ENCODE results near the gene IGIP. TPM values are rescaled to one million over a fixed set of nuclear protein-coding genes. Genes with fewer than 3 reads are reported as not detected.
A peak's percentile ranks its signal among the peaks of the same experiment; 100 is the strongest.

Gene IGIP
- 2.0 and 3.4 TPM in 2 replicates for total RNA-seq

DNA sequence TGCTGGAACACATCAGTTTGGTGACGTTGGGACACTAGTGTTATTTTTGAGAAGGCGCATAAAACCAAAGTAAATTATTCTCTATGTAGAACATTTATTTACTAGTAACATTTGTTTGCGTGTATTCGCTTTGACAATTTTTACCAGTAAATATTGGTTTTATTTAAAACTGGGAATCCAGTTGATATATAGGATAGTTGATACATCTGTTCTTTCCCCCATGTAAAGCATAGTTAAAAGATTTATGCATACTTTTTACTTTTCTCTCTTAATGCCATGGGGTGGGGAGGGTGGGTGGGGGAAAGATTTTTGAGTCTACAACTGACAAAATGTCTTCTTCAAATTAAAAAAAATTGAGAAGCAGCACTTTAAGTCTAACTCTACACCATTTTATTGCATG is at the start of gene IGIP:
IGIP (plus strand) TSS at position 301 of the 400 bp plus-strand sequence. CDS start 2,540 bp downstream, outside the sequence.
- DNase-seq (ENCODE audit: low read depth in 2 of 2): no peak

DNA sequence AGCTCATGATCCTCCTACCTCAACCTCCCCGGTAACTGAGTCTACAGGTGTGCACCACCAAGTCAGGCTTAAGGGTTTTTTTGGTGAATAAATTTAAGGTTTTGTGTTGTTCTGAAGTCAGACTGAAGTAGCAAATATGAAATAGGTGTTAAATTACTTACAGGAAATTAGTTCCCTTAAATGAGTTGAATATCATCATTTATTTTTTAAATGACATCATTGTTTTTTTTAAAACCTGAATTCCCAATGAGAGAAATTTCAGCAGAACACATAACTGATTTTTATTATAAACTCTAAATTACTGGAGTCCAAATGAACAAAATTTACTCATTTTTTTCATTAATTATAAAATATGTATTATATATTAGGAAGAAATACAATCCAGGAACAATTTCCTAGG is 49.6 kb upstream of the IGIP start:
- DNase-seq (ENCODE audit: low read depth in 2 of 2): no peak

DNA sequence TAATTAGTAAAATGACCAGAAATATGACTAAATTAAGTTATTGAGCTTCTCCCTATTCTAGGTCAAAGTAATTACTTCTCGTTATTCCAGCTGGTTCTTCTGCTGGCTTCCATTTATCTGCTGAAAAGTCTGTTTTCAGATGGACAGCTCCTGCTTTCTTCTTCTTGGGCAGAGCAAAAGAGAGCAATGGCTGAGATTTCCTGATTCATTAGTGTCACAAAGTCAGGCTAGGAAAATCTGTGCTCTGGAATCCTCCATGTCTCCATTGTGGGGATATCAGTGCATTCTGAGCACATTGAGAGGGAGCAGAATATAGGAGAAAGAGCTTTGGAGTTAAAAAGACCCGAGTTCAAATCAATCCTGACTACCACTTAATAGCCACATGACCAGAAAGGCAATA is 48.9 kb upstream of the IGIP start:
- DNase-seq (ENCODE audit: low read depth in 2 of 2): no peak

DNA sequence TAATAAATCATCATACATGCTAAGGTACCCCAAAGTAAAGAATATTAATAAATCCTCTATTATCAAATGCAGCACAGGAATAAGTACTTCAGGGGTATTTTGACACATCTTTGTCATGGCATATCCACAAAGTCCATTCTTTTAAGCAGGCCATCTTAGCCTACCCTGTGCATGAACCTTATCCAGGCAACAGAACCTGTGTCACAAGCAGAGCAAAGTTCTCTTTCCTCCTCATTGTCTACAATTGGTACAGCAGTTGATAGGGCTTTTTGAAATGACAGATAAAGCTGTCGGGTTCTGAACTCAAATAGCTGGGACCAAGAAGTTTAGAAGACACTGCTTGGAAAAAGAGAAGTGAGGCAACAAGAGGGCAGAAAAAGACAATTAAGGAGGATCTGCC is 42.6 kb upstream of the IGIP start:
- no peak for DNase-seq (ENCODE audit: low read depth in 2 of 2)

DNA sequence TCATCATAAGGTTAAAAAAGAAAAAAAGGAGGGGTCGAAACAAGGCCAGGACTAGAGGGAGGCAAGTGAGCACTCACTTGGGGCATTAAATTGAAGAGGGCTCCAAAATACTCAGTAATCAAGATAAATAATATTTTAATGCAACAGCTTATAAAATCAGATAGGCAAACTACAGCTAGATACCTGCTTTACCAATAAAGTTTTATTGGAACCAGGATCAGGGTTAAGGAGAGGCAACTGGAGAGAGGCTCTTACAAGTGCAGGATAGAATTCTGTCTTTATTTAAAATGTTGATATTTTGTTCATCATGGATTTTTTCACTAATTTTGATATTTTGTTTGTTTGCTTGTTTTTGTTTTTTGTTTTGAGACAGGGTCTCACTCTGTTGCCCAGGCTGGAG is 42.1 kb upstream of the IGIP start:
- no peak for DNase-seq (ENCODE audit: low read depth in 2 of 2)

DNA sequence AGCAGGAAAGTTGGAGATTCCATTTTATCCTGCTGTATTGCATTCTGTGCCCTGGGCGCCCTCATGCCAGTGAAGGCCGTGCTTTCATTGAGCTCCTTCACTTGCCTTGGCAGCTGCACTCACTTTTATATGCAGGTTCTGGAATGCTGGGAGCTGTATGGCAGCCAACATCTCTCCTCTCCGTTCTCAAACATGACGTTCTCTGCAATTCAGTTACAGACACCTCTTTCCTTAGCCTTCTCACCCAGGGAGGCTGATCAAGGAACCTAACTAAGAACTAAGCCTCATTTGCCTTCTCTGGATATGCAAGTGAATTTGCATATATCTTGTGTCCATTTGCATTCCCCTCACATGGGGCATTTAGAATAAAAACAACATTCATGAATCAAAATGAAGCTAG is 41.2 kb upstream of the IGIP start:
- no peak for DNase-seq (ENCODE audit: low read depth in 2 of 2)

DNA sequence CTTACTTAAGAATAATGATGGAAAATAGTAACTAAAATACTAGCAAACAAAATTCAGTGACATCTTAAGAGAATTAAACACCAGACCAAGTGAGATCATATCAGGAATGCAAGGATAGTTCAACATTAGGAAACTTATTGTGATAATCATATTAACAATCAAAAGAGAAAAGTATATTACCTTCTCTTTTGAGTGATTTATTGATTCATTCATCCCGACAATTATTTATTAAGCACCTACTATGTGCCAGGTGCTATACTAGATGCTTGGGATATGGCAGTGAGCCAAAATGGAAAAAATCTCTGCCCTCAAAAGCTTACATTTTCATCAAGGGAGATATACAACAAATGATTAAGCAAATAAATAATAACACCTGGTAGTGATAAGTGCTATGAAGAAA is 35.5 kb upstream of the IGIP start:
- DNase-seq (ENCODE audit: low read depth in 2 of 2): no peak

DNA sequence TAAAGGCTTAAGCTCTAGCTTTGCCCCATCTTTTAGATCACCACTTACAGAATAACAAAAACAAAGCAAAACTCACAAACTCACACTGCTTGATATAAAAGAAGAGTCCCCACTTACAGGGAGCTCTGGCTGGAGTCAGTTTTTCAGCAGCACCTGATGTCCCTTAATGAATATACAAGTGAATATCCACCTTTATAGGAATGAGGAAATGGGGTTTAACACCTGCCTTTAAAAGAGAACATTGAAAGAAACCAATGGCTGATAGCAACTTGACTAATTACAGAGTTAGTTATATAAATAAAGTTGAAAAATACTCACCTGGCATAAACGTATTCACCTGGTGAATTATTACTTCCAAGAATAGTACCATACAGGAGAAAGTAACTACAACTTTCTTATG is 32.6 kb upstream of the IGIP start:
- no peak for DNase-seq (ENCODE audit: low read depth in 2 of 2)

DNA sequence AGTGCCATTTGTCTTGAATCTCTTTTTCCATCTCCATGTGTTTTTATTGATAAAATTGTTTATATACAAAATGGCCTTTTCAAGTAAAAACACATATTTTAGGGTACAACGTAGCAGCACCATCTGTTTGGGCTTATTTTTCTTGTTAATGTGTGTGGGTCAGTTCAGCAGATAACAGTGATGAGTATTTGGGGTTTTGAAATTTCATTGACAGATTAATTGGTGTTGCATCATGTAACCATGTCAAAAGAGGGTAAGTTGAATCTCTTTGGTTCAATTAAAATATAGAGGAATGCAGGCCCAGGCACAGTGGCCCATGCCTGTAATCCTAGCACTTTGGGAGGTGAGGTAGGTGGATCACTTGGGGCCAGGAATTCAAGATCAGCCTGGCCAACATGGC is 31.9 kb upstream of the IGIP start:
- no peak for DNase-seq (ENCODE audit: low read depth in 2 of 2)

DNA sequence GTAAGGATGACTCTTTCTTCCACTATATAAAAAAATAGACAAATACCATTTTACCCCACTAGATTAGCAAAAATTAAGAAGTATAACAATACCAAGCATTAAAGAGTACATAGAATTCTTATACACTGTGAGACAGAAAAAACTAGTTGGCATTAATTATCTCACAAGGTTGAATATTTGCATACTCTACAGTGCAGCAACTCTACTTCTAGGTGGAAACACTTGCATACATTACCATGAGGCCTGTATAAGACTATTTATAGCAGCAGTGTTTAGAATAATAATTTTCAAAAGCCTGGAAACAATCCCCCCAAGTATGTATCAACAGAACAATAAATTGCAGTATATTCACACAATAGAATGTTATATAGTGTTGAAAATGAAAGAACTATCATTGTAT is 30.8 kb upstream of the IGIP start:
- DNase-seq (ENCODE audit: low read depth in 2 of 2): no peak

DNA sequence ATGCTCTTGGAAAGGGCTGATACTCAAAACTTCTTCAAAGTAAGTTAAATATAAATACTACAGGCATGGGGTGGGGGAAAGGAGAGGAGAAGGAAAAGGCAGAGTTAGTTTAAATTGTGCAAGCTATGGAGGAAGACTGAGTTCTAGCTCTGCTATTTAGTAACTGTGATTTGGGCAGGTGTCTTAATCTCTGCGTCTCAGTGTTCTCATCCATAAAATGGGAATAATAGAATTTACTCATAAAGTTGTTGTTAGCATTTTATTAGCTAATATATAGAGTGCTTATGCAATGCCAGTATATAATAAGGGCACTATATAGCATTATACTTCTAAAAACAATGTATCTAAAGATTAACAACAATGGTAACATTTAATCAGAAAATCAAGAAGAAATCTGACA is 24.6 kb upstream of the IGIP start:
- DNase-seq (ENCODE audit: low read depth in 2 of 2): no peak

DNA sequence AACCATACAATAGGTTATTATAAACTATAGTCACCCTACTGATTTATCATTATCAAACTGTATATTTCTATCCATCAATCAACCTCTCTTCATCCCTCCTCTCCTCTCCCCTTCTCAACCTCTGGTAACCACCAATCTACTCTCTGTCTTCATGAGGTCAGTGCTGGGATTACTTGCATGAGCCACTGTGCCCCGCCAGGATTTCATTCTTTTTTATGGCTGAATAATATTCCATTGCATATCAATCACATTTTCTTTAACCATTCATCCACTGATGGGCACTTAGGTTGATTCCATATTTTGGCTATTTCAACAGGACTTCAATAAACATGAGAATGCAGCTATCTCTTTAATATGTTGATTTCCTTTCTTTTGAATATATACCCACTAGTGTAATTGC is 22.6 kb upstream of the IGIP start:
- no peak for DNase-seq (ENCODE audit: low read depth in 2 of 2)

DNA sequence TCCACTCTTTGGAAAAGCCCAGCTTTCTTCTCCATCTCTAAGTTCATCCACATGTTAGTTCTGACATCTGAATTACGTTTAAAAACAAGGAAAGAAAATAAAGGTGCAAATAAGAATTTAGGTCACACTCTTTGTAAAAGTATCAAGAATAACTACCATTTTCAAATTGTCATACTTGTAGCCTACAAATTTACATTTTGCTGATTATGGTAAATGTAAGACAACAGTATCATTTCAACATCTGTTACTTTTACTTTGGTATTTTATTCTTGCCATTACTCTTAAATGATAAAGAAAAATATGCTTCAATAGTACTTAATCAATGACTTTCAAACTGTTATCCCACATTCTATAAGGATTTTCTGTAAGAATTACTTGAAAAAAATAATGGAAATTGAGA is 21.6 kb upstream of the IGIP start:
- no peak for DNase-seq (ENCODE audit: low read depth in 2 of 2)

DNA sequence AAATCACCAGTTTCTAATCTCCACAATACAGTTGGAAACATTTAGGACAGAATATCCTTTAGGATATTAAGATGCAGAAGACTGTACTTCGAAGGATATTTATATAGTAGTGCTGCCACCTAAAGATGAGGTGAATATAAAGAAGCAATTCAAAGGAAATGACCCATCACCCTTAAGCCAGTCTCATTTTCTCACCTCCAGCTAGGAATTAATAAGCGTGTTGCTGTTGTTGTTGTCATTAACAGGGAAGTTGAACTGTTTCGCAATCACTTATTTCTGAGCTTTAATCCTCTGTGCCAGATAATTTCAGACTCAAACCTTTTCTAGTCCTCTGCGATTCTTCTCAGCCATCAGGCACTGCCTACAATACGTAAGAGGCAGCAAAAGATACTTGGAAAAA is 19.6 kb upstream of the IGIP start:
- DNase-seq (ENCODE audit: low read depth in 2 of 2): no peak

DNA sequence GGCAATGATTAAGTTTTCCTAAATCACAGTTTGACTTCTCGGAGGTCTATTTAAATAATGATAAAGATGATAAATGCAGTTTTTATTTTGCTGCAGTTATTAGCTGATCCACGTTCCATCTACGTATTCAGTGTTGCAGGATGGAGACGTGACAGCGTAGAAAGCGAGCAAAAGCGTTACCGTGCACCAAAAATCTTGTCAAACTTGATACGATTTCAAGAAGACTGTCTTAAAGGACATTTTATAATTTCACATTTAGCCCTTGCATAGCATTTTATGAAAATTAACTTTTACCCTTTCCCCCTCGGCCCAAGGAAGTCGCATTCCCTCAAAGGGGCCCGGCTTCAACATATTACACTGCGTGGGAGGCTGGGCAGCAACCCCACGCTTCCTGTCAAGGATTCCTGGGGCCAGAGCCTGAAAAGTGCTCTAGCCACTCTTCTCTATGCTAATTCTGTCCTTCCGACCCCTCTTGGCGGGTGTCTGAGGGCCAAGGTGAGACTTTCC is 18.9 kb upstream of the IGIP start:
- DNase-seq (ENCODE audit: low read depth in 2 of 2): no peak

DNA sequence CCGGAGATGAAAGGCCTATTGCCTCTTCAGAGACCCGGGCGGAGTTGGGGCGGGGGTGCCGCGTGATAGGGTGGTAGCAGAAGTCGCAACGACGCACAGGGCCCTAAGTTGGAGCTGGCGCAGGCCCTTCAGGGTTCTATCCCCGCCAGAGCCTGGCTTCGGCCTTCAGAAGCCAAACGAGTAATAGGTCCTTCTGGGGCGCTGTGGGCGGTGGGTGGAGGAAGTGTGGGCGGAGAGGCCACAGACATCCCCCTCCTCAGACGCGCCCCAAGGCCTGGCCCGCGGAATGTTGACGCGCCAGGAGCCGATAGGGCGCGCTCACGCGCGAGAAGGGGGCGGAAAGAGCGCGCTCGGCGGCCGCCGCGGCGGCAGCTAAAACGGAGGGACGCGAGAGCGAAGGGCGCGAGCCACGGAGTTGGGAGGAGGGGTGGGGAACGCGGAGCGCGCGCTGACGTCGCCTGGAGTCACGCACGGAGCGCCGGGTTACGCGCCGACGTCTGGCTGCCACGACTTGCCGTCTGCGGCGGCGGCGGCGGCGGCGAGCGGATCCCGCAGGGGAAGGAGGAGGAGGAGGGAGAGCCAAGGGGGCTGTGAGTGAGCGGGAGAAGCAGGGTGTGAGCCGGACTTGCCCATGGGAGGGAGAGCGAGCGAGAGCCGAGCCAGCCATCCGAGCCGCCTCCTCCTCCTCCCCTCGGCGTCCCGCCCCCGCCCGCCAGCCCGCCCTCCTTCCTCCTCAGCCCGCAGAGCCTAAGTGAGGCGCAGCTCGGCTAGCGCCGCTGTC is 18.2 kb upstream of the IGIP start:
- DNase-seq (ENCODE audit: low read depth in 2 of 2): peak; percentile 90 to 95

DNA sequence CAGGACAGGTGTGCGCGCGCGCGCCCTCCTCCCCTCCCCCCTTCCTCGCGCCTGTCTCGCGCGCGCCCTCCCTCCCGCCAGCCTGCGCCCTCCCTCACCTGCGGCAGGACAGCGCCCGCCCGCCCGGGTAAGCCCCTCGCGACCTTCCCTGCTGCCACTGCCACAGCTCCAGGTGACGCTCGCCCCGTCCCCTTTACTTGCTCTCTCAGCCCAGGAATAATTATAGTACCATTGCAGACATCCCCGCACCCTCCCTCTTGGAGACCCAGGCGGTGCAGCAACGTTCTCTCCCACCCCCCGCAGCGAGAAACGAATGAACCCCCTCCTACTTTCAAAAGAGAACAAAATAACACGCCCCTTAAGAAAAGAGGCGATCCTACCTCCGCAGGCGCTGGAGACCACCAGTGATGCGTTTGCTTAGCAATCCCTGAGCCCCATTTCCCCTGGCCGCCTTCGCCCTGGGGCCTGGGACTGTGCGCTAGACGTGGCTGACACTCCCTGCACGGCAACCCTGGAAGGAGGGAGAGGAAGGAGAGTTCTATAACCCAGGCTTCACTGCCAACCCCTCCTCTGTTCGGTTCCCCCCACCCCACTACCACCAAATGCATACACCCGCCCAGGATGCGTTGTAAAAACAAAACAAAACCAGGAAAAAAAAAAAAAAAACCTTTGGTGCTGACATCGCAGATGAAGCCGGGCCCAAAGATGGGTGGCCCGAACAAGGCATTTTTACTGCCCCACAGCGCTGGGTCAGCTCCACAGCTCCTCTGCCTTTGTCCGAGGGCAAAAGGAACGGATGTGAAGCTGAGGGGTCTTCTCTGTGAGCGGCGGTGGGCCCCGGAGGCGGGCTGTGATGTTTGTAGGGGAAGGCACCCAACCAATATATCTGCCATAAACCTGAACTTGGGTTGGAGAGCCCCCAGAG is 17.4 kb upstream of the IGIP start:
- DNase-seq (ENCODE audit: low read depth in 2 of 2): no peak

DNA sequence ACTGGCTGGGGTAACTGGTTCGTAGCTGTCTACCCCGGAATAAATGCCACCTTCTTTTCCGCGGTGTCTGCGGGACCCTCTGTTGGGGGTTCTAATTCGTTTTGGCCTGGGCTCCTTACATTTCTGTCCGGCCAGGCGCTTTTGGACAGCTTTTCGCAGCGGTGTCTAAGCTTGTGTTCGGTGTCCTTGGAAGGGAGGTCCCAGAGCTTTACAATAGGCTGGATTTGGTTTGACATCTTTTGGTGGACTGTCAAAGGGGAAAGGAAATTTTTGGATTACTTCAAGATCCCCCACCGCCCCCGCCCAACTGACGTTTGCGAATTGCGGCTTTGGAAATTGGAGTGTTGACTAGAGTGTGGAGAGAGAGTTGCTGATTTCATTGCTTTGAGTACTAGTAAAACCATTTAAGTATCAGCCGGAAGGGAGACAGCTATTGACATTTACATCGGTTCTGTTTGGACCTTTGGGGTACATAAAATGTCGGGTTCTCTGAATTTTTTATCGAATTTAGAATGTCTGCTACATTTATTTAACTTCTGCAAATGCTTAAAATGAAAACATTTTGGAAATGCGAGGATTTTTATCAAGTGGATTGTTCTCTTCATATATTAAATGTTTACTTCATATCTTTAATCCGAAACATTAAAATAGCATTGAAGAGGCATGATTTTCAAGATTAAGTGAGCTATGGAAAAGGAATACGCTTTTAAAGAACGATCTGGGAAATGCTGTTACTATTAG is 16.5 kb upstream of the IGIP start:
- no peak for DNase-seq (ENCODE audit: low read depth in 2 of 2)

DNA sequence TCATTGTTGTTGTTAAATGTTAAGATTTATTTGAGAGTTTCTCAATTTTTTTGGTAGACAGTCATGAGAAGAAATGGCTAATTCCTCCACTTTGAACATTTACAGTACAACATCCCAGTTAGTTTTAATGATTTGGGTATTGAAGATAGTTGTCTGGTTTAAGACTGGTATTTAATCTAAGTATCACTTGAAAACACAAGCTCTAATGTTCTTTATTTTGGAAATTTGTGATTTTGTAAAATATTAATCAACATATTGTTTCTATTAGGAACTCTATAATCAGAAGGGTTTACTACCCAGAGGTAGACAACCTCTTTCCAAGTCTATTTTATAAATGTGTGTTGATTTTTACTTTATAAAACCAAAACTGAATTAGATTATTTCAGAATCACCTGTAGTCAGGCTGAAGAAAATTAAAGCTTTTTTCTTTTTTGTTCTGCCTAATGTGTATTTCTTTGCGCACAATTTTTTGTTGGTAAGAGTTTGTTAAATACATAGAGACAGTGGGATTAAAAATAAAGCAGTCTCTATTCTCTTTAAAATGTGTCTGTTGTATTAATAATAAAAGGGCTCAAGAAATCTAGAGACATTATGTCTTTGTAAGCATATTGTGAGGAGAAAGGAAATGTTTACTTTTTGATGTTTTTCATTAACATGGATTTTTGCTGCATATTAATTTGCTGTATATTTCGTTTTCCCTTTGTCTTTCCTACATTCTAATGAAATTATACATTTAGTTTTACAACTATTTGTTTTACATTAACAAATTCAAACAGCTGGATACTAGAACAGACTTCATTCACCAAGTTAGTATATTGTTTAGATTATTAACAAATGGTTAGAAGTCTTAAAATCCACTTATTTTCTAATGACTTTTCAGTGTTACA is 15.7 kb upstream of the IGIP start:
- DNase-seq (ENCODE audit: low read depth in 2 of 2): no peak

DNA sequence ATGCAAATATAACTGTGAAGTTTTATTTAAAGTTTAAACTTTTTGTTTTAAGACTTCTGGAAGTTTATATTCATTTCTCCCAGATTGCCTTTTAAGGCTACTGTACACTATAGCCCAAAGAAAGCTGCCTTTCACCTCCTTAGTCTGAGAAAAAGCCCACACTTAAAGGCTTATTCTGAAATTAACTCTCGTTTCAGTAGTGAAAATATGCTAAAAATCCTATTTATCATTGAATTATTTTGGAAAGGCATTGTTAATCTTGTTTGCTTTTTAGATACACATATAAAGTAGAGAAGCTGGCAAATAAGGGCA is 15.1 kb upstream of the IGIP start:
- DNase-seq (ENCODE audit: low read depth in 2 of 2): no peak

Data from lung microvascular endothelial cell (primary cell).